ENCODE data around the gene MAP2K2. TPM values are rescaled to one million over a fixed set of nuclear protein-coding genes. Genes with fewer than 3 reads are reported as not detected.

Gene MAP2K2
- total and polyA plus RNA-seq, 10 donors: 95.3 to 165 (median 116) TPM

DNA sequence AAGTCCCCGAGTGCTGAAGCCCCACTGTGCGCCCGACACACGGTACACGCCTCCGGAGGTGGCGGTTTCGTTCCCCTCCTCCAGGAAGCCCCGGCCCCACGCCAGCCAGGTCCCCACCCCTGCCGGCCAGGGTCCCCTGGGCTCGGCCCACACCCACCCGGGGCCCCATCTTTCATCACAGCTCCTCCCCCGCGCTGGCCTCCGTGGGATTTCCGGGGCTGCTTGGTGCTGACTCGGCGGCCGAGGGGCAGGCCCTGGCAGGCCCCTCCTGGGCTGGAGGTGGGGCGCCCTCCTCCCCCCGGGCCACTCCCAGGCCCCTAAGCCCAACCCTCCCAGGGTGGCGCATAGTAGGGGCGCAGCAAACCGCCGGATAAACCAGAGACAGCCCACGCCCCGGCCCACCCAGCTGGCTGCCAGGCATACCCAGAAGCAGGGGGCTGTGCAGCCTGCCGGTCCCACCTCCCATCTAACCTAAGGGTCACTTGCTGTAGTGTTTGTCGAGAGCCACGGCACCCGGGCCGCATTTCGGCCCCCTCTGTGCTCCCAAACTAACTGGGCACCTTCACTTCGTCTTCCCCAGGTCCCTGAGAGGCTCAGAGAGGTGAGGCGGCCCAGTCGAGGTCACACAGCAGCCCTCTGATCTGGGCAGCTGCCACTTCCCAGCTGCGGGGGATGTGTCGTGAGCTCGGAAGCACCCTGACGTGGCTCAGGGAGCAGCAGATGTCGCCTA is 63.9 kb downstream of the MAP2K2 start:
- Histone ChIP-seq H3K27me3 (replicated peaks in 1 of 7) (no peaks in the 10 kb centered on the region), H3K9me3 (no peaks in the 10 kb centered on the region), H3K36me3 (peaks cover 0 to 48% (median 5%) of the 10 kb centered on the region in 6 donors), H3K27ac (peak overlapping the region; percentile 80 to 99 (median 98)), H3K4me1 (peaks cover 54 to 99% (median 85%) of the 10 kb centered on the region in 6 donors), H3K4me3 (peak overlapping the region; percentile 5 to 99 (median 28))
- TF ChIP-seq POLR2AphosphoS5 (IDR thresholded peaks at IDR 0.05): peak in 2 of 3 donors; percentile 46 to 79
- TF ChIP-seq POLR2A (IDR thresholded peaks at IDR 0.05): no peak
- no peak for TF ChIP-seq CTCF (IDR thresholded peaks at IDR 0.05 in 8 of 11, conservative IDR thresholded peaks at IDR 0.05 in 3 of 11)
- peak; percentile 93 for DNase-seq
- WGBS, 5 donors: 39 to 65% (median 54%) methylated on average over 21 to 42 of the region's 42 CpGs
- intact Hi-C loops (cut with DNase I; ENCODE audit: low total_unique reads): loop anchor here (10.0 kb wide), 2 partner anchors 55 kb away; partner anchors contain the start of gene PIAS4

- Histone ChIP-seq H3K9me3 (no peaks in the 10 kb centered on the region), H3K4me1 (peaks cover 54 to 100% (median 87%) of the 10 kb centered on the region in 6 donors), H3K4me3 (peak overlapping the region in 6 of 8 donors; percentile 5 to 99 (median 63)), H3K27me3 (replicated peaks in 1 of 7) (no peaks in the 10 kb centered on the region), H3K36me3 (peaks cover 0 to 54% (median 11%) of the 10 kb centered on the region in 6 donors), H3K27ac (peak overlapping the region; percentile 80 to 99 (median 98))
- TF ChIP-seq POLR2AphosphoS5 (IDR thresholded peaks at IDR 0.05) (no peak), CTCF (IDR thresholded peaks at IDR 0.05 in 8 of 11, conservative IDR thresholded peaks at IDR 0.05 in 3 of 11) (no peak), POLR2A (IDR thresholded peaks at IDR 0.05) (no peak)
- intact Hi-C loops (cut with DNase I; ENCODE audit: low total_unique reads): no loop called here
- 24 to 69% (median 50%) methylated on average over 8 to 19 of the region's 19 CpGs for WGBS, 5 donors
- DNase-seq: no peak
Observed at GRCh38 chr19:4059453-4059871, 64.5 kb downstream of the MAP2K2 start.

DNA sequence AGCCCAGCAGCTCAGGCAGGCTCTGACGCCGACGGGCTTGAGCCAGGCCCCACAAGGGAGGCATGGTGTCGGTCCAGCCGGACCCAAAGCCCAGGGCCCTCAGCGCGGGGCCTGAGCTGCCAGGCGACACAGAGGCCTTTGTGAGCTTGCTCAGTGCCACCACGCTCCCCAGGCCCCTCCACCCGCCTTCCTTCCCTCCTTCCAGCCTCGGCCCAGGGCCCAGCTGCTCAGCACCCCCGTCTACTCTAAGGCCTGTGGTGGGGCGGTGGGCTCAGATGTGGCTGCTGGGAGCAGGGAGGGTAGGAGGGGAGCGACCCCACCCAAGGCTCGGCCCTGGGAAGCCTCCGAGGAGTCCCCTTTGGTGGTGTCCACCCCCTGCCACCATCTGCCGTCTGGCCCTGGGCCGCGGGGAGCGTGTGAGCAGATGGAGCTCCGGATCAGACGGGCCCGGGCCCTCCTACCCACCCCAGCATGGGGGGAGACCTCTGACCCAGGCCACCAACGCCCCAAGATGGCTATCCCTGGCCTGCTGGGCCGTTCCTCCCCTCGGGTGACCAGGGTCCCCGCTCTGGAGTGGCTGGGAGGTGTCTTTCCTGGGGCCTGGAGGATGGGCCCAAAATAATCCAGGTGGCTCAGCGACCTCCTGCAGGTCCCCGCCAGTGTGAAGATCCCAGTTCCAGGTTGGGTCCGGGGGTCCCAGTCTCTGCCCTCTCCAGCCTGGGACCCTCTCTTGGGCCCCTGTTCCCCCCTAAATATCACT is 65.0 kb downstream of the MAP2K2 start:
- TF ChIP-seq CTCF (IDR thresholded peaks at IDR 0.05 in 8 of 11, conservative IDR thresholded peaks at IDR 0.05 in 3 of 11) (peak in 1 of 11 experiments; percentile 8), POLR2AphosphoS5 (IDR thresholded peaks at IDR 0.05) (peak in 2 of 3 donors; percentile 5 to 9), POLR2A (IDR thresholded peaks at IDR 0.05) (no peak)
- intact Hi-C loops (cut with DNase I; ENCODE audit: low total_unique reads): no loop called here
- no peaks in the 10 kb centered on the region for H3K9me3 ChIP-seq
- 44 to 72% (median 59%) methylated on average over 10 to 30 of the region's 30 CpGs for WGBS, 5 donors
- DNase-seq: peak; percentile 82
- peak overlapping the region in 5 of 8 donors; percentile 2 to 99 (median 3) for H3K4me3 ChIP-seq
- H3K27me3 ChIP-seq (replicated peaks in 1 of 7): no peaks in the 10 kb centered on the region
- H3K27ac ChIP-seq: peak overlapping the region; percentile 80 to 99 (median 98)
- H3K36me3 ChIP-seq: peaks cover 3 to 59% (median 17%) of the 10 kb centered on the region in 6 donors
- H3K4me1 ChIP-seq: peaks cover 55 to 100% (median 88%) of the 10 kb centered on the region in 6 donors
